Measurements from ENCODE around the gene CABLES1.

The CABLES1 gene

GRCh38 chr18:23269928-23270327, 134.6 kb downstream of the CABLES1 start:
- no peak overlapping the region for H2BK120ac ChIP-seq (ENCODE audit: insufficient read depth, low read length, poor library complexity)
- no peak overlapping the region for H2BK12ac ChIP-seq (ENCODE audit: low read length)
- H3K23ac ChIP-seq (ENCODE audit: low read length): no peak overlapping the region
- H3K4me2 ChIP-seq (ENCODE audit: low read length): no peak overlapping the region
- H3K4me3 ChIP-seq (ENCODE audit: low read depth, low read length): no peak overlapping the region
- no peak overlapping the region for H2BK5ac ChIP-seq (ENCODE audit: low read depth, low read length, poor library complexity)
- no peaks in the 10 kb centered on the region for H3K79me1 ChIP-seq (ENCODE audit: low read length)
- no peak for DNase-seq
- no peak overlapping the region for H3K9ac ChIP-seq (ENCODE audit: low read length)
- no peak overlapping the region for H2AK5ac ChIP-seq (ENCODE audit: low read length)
- H3K36me3 ChIP-seq (ENCODE audit: control insufficient read depth in 1 of 2, insufficient read depth in 2 of 2, low read length in 2 of 2): peaks cover 3% of the 10 kb centered on the region in 2 experiments
- peaks cover 9% of the 10 kb centered on the region for H3K9me3 ChIP-seq (ENCODE audit: insufficient read depth, low read depth, low read length)
- H3K27me3 ChIP-seq (ENCODE audit: insufficient read depth, low read length): no peaks in the 10 kb centered on the region
- no peaks in the 10 kb centered on the region for H3K79me2 ChIP-seq (ENCODE audit: control insufficient read depth, insufficient read depth, low read length, poor library complexity)
- H4K8ac ChIP-seq (ENCODE audit: low read depth, low read length): no peak overlapping the region
- no peak overlapping the region for H3K27ac ChIP-seq (ENCODE audit: low read depth, low read length)
- H3K18ac ChIP-seq (ENCODE audit: low read length): no peak overlapping the region
- H3K4me1 ChIP-seq (ENCODE audit: control insufficient read depth in 1 of 2, insufficient read depth in 2 of 2, low read length in 2 of 2): peaks cover 10 to 11% of the 10 kb centered on the region in 2 experiments
- no peak overlapping the region for H2AFZ ChIP-seq (ENCODE audit: insufficient read depth, low read length, poor library complexity)
- no CpG with 5 or more reads among the region's 2 CpGs for WGBS (ENCODE audit: extremely low coverage, insufficient coverage, insufficient read length)
- no peak overlapping the region for H4K91ac ChIP-seq (ENCODE audit: low read depth, low read length)
- H3K4ac ChIP-seq (ENCODE audit: low read depth, low read length): no peak overlapping the region
- no peak overlapping the region for H4K12ac ChIP-seq (ENCODE audit: low read depth, low read length)
- no peak overlapping the region for H3K14ac ChIP-seq (ENCODE audit: low read length)

GRCh38 chr18:23270986-23271680, 135.8 kb downstream of the CABLES1 start:
- Histone ChIP-seq H2BK120ac (ENCODE audit: insufficient read depth, low read length, poor library complexity) (no peak overlapping the region), H3K9me3 (ENCODE audit: insufficient read depth, low read depth, low read length) (peaks cover 12% of the 10 kb centered on the region), H4K8ac (ENCODE audit: low read depth, low read length) (no peak overlapping the region), H3K36me3 (ENCODE audit: control insufficient read depth in 1 of 2, insufficient read depth in 2 of 2, low read length in 2 of 2) (peaks cover 3% of the 10 kb centered on the region in 2 experiments), H2AFZ (ENCODE audit: insufficient read depth, low read length, poor library complexity) (no peak overlapping the region), H3K4me3 (ENCODE audit: low read depth, low read length) (no peak overlapping the region), H3K9ac (ENCODE audit: low read length) (no peak overlapping the region), H2BK12ac (ENCODE audit: low read length) (no peak overlapping the region), H3K79me2 (ENCODE audit: control insufficient read depth, insufficient read depth, low read length, poor library complexity) (no peaks in the 10 kb centered on the region), H3K14ac (ENCODE audit: low read length) (no peak overlapping the region), H3K4ac (ENCODE audit: low read depth, low read length) (no peak overlapping the region), H2AK5ac (ENCODE audit: low read length) (no peak overlapping the region), H3K18ac (ENCODE audit: low read length) (no peak overlapping the region), H3K4me1 (ENCODE audit: control insufficient read depth in 1 of 2, insufficient read depth in 2 of 2, low read length in 2 of 2) (peaks cover 9 to 10% of the 10 kb centered on the region in 2 experiments), H3K27ac (ENCODE audit: low read depth, low read length) (no peak overlapping the region), H2BK5ac (ENCODE audit: low read depth, low read length, poor library complexity) (no peak overlapping the region), H3K23ac (ENCODE audit: low read length) (no peak overlapping the region), H4K91ac (ENCODE audit: low read depth, low read length) (no peak overlapping the region), H3K79me1 (ENCODE audit: low read length) (no peaks in the 10 kb centered on the region), H4K12ac (ENCODE audit: low read depth, low read length) (no peak overlapping the region), H3K27me3 (ENCODE audit: insufficient read depth, low read length) (no peaks in the 10 kb centered on the region), H3K4me2 (ENCODE audit: low read length) (no peak overlapping the region)
- no CpG with 5 or more reads among the region's 4 CpGs for WGBS (ENCODE audit: extremely low coverage, insufficient coverage, insufficient read length)
- DNase-seq: no peak

GRCh38 chr18:23272498-23273232, 137.4 kb downstream of the CABLES1 start:
- Histone ChIP-seq H4K12ac (ENCODE audit: low read depth, low read length) (no peak overlapping the region), H2AK5ac (ENCODE audit: low read length) (no peak overlapping the region), H3K79me1 (ENCODE audit: low read length) (peaks cover 2% of the 10 kb centered on the region), H3K27ac (ENCODE audit: low read depth, low read length) (no peak overlapping the region), H2BK120ac (ENCODE audit: insufficient read depth, low read length, poor library complexity) (no peak overlapping the region), H2AFZ (ENCODE audit: insufficient read depth, low read length, poor library complexity) (no peak overlapping the region), H3K4me3 (ENCODE audit: low read depth, low read length) (no peak overlapping the region), H3K4ac (ENCODE audit: low read depth, low read length) (no peak overlapping the region), H3K27me3 (ENCODE audit: insufficient read depth, low read length) (no peaks in the 10 kb centered on the region), H2BK5ac (ENCODE audit: low read depth, low read length, poor library complexity) (no peak overlapping the region), H3K36me3 (ENCODE audit: control insufficient read depth in 1 of 2, insufficient read depth in 2 of 2, low read length in 2 of 2) (peaks cover 3% of the 10 kb centered on the region in 2 experiments), H3K79me2 (ENCODE audit: control insufficient read depth, insufficient read depth, low read length, poor library complexity) (no peaks in the 10 kb centered on the region), H4K8ac (ENCODE audit: low read depth, low read length) (no peak overlapping the region), H3K4me1 (ENCODE audit: control insufficient read depth in 1 of 2, insufficient read depth in 2 of 2, low read length in 2 of 2) (peaks cover 9 to 12% of the 10 kb centered on the region in 2 experiments), H4K91ac (ENCODE audit: low read depth, low read length) (no peak overlapping the region), H3K9ac (ENCODE audit: low read length) (no peak overlapping the region), H3K4me2 (ENCODE audit: low read length) (no peak overlapping the region), H3K9me3 (ENCODE audit: insufficient read depth, low read depth, low read length) (peaks cover 14% of the 10 kb centered on the region), H2BK12ac (ENCODE audit: low read length) (no peak overlapping the region), H3K23ac (ENCODE audit: low read length) (no peak overlapping the region), H3K14ac (ENCODE audit: low read length) (no peak overlapping the region), H3K18ac (ENCODE audit: low read length) (no peak overlapping the region)
- no CpG with 5 or more reads among the region's 11 CpGs for WGBS (ENCODE audit: extremely low coverage, insufficient coverage, insufficient read length)
- DNase-seq: no peak

- H3K9me3 ChIP-seq (ENCODE audit: insufficient read depth, low read depth, low read length): peaks cover 12% of the 10 kb centered on the region
- peak in 1 of 2 donors; percentile 43 for DNase-seq
- H2AFZ ChIP-seq (ENCODE audit: insufficient read depth, low read length, poor library complexity): no peak overlapping the region
- H4K8ac ChIP-seq (ENCODE audit: low read depth, low read length): no peak overlapping the region
- no peaks in the 10 kb centered on the region for H3K79me2 ChIP-seq (ENCODE audit: control insufficient read depth, insufficient read depth, low read length, poor library complexity)
- no peak overlapping the region for H3K4ac ChIP-seq (ENCODE audit: low read depth, low read length)
- no peak overlapping the region for H4K91ac ChIP-seq (ENCODE audit: low read depth, low read length)
- H2AK5ac ChIP-seq (ENCODE audit: low read length): no peak overlapping the region
- no peak overlapping the region for H3K9ac ChIP-seq (ENCODE audit: low read length)
- H3K18ac ChIP-seq (ENCODE audit: low read length): no peak overlapping the region
- peaks cover 2% of the 10 kb centered on the region for H3K79me1 ChIP-seq (ENCODE audit: low read length)
- H4K12ac ChIP-seq (ENCODE audit: low read depth, low read length): no peak overlapping the region
- H3K27me3 ChIP-seq (ENCODE audit: insufficient read depth, low read length): no peaks in the 10 kb centered on the region
- 100% methylated on average over 1 of the region's 10 CpGs for WGBS (ENCODE audit: extremely low coverage, insufficient coverage, insufficient read length)
- H3K27ac ChIP-seq (ENCODE audit: low read depth, low read length): no peak overlapping the region
- no peak overlapping the region for H3K4me2 ChIP-seq (ENCODE audit: low read length)
- no peak overlapping the region for H2BK5ac ChIP-seq (ENCODE audit: low read depth, low read length, poor library complexity)
- no peak overlapping the region for H2BK12ac ChIP-seq (ENCODE audit: low read length)
- no peak overlapping the region for H3K4me3 ChIP-seq (ENCODE audit: low read depth, low read length)
- H3K14ac ChIP-seq (ENCODE audit: low read length): no peak overlapping the region
- H2BK120ac ChIP-seq (ENCODE audit: insufficient read depth, low read length, poor library complexity): no peak overlapping the region
- peaks cover 9 to 12% of the 10 kb centered on the region in 2 experiments for H3K4me1 ChIP-seq (ENCODE audit: control insufficient read depth in 1 of 2, insufficient read depth in 2 of 2, low read length in 2 of 2)
- peaks cover 3% of the 10 kb centered on the region in 2 experiments for H3K36me3 ChIP-seq (ENCODE audit: control insufficient read depth in 1 of 2, insufficient read depth in 2 of 2, low read length in 2 of 2)
- H3K23ac ChIP-seq (ENCODE audit: low read length): no peak overlapping the region
Measured at GRCh38 chr18:23273443-23273966, 138.2 kb downstream of the CABLES1 start.
